T-helper 17 cell (primary cell): ENCODE measurements around the gene SPAM1. TPM values are rescaled to one million over a fixed set of nuclear protein-coding genes. Genes with fewer than 3 reads are reported as not detected.
"Not testable (repeated sequence)": the region's sequence is repeated elsewhere in the genome, so short reads cannot be mapped to it uniquely, and the experiment has no call there.

ENCODE experiments used
- ATAC-seq: fragments of 150-1000 bp; cut with Tn5 transposase; 2 replicates; pipeline ENCODE4 v1.10.0; 2021; ENCODE audit warnings: mild to moderate bottlenecking, moderate library complexity
- DNase-seq, 3 donors: peaks; one replicate each; pipeline versions ENCODE4 v3.0.0 to v3.0.0-alpha.2; 2020 to 2021
- H3K9me3 ChIP-seq: one replicate; pipeline ENCODE4 v1.7.0; 2013; ENCODE audit warnings: low read length, mild to moderate bottlenecking; ENCODE audit not compliant: control insufficient read depth, poor library complexity, severe bottlenecking
- H3K27ac Mint-ChIP-seq: one replicate; pipeline ENCODE4 v1.8.0; 2022; ENCODE audit warnings: mild to moderate bottlenecking, moderate library complexity, mixed read lengths
- H3K27me3 Mint-ChIP-seq: one replicate; pipeline ENCODE4 v1.8.0; 2022; ENCODE audit warnings: mixed read lengths
- H3K36me3 Mint-ChIP-seq: one replicate; pipeline ENCODE4 v1.8.0; 2022; ENCODE audit warnings: low read depth, mixed read lengths
- H3K4me1 Mint-ChIP-seq: one replicate; pipeline ENCODE4 v1.8.0; 2022; ENCODE audit warnings: mild to moderate bottlenecking, mixed read lengths
- H3K4me3 Mint-ChIP-seq: one replicate; pipeline ENCODE4 v1.8.0; 2022; ENCODE audit warnings: mild to moderate bottlenecking, moderate library complexity, mixed read lengths
- total RNA-seq, 4 donors: library from RNA in 2 of 4; stranded (reverse) in 2 of 4; gene quantifications; one replicate each; pipeline ENCODE4 v1.2.3 and lab custom pipeline; 2022 to 2026

The SPAM1 gene
- total RNA-seq, 2 donors from 2014 or later: not detected

DNA sequence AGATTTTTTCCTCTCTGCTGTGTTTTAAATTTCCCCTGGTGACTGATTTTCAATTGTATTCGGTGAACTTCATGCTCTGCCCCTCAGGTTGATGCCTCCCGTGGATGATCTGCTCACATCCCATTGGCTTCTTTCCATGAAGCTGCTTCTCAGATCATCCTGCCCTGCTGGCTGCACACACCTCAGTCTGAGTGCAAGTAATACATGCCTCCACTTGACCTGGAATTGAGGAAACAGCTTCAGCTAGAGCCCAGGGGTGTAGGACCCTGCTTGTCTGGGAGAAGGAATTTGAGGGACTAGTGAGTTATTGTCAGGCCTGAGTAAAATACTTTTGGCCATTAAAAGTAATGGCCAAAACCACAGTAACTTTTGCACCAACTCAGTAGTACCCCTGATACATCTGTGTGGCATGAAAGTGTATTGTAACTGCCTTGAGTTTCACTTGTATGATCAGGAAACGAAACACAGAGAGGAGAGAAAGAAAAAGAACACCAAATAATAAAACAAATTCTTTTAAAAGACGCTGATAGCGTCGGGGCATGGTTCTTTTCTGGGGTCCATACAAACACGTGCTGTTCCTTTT is 49.4 kb downstream of the SPAM1 start:
- Mint-ChIP-seq H3K36me3 (no peaks in the 10 kb centered on the region), H3K4me1 (no peaks in the 10 kb centered on the region), H3K27ac (no peak overlapping the region), H3K4me3 (no peak overlapping the region), H3K27me3 (no peaks in the 10 kb centered on the region)
- no peak for ATAC-seq
- no peaks in the 10 kb centered on the region for H3K9me3 ChIP-seq
- no peak for DNase-seq

DNA sequence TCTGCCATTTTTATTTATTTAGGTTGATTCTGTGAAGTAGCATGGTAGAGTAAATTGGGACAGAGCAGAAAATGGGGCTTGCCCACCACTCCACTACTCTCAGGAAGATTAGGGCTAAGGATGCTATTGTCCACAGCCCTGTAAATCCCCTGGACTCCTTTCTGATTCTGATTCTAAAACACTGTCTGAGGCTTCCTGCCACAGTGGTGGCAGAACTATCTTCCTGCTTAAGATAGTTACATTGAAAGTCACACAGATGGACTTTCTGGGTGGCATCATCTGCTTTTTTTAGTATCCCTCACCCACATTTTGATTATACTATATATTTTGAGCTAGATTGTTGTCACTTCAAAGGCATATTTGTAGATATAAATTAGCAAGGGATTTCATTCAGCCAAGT is 50.0 kb downstream of the SPAM1 start:
- Mint-ChIP-seq H3K4me1 (no peaks in the 10 kb centered on the region), H3K36me3 (no peaks in the 10 kb centered on the region), H3K4me3 (no peak overlapping the region), H3K27me3 (no peaks in the 10 kb centered on the region), H3K27ac (no peak overlapping the region)
- H3K9me3 ChIP-seq: no peaks in the 10 kb centered on the region
- DNase-seq (no peak), ATAC-seq (no peak)

DNA sequence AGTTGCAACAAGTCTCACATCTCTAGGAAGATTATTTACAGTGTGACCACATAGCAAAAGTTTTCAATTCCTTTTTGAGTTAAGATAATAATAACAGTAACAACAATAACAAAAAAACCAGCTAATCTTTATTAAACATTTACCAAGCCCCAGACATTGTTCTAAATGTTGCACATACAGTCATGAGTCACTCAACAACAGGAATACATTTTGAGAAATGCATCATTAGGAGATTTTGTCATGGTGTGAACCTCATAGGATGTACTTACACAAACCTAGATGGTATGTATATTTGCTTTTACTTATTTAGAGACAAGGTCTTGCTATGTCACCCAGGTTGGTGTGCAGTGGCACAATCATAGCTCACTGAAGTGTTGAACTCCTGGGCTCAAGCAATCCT is 52.0 kb downstream of the SPAM1 start:
- no peak overlapping the region for H3K27ac Mint-ChIP-seq
- no peak for ATAC-seq

DNA sequence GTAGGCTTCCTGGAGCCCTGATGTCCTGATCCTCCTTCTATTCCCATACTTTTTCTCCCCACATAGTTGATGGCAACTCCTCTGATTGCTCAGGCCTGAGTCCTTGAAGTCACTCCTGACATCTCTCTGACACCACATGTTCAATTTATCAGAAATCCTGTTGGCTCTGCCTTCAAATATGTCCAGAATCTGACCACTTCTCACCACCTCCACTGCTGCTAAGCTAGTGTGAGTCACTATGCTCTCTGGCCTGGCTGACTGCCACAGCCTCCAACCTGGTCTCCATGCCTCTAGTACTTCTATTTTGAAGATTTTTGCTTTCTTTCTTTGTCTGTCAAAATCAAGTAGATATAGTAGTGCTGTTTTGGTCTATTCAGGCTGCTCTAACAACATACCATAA is 54.8 kb downstream of the SPAM1 start:
- no peak for DNase-seq
- ATAC-seq: no peak
- Mint-ChIP-seq H3K4me1 (no peaks in the 10 kb centered on the region), H3K36me3 (no peaks in the 10 kb centered on the region), H3K4me3 (no peak overlapping the region), H3K27ac (no peak overlapping the region), H3K27me3 (no peaks in the 10 kb centered on the region)
- H3K9me3 ChIP-seq: no peaks in the 10 kb centered on the region

More for the DNA sequence above, 52.0 kb downstream of the SPAM1 start:
- Mint-ChIP-seq H3K4me1 (no peaks in the 10 kb centered on the region), H3K36me3 (no peaks in the 10 kb centered on the region), H3K27me3 (no peaks in the 10 kb centered on the region), H3K4me3 (no peak overlapping the region)
- no peaks in the 10 kb centered on the region for H3K9me3 ChIP-seq
- no peak for DNase-seq

DNA sequence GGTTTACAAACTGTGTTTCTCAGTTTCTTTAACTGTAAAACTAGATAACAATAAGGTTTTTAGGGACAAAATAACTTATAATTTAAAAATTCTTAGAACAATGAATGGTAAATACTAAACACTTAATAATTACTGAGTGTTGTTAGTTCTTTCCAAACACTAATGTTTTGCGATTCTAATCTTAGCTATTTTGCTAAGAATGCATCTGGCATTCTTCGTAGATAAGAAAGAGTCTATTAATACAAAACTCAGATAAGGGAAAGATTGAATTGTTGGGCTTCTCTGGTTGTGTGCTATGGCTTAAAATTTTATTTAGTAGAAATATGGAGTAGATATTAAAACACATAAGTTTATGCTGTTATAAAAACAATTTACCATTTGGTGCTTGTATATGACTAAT is 62.4 kb downstream of the SPAM1 start:
- no peaks in the 10 kb centered on the region for H3K4me1 Mint-ChIP-seq
- no peaks in the 10 kb centered on the region for H3K9me3 ChIP-seq
- no peak overlapping the region for H3K4me3 Mint-ChIP-seq
- peaks cover 5% of the 10 kb centered on the region for H3K27me3 Mint-ChIP-seq
- DNase-seq (no peak), ATAC-seq (no peak)
- no peaks in the 10 kb centered on the region for H3K36me3 Mint-ChIP-seq
- H3K27ac Mint-ChIP-seq: no peak overlapping the region

DNA sequence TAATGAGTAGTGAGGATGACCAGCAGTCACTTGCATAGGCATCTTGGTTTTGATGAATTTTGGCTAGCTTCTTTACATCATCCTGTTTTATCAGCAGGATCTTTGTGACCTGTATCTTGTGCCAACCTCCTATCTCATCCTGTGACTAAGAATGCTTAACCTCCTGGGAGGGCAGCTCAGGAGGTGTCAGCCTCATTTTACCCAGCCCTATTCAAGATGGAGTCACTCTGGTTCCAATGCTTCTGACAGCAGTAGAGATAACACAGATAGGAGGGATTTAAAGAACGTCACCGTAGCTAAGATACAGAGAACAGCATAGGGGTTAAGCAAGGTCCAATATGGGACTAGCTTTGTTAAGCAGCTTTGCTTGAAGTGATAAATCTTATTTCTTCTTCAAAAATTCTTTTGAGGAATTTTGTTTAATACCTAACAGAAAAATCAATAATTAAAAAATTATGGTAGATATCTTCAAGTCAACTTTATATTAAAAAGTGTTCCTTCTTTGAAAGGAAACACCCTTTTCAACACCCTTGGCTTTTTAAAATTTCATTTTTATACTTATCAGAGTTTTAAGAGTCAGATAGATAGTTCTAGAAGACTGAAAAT is 68.0 kb downstream of the SPAM1 start:
- ATAC-seq: no peak
- no peaks in the 10 kb centered on the region for H3K9me3 ChIP-seq
- no peaks in the 10 kb centered on the region for H3K4me1 Mint-ChIP-seq
- peaks cover 5% of the 10 kb centered on the region for H3K27me3 Mint-ChIP-seq
- no peaks in the 10 kb centered on the region for H3K36me3 Mint-ChIP-seq
- DNase-seq: no peak
- H3K27ac Mint-ChIP-seq: no peak overlapping the region
- no peak overlapping the region for H3K4me3 Mint-ChIP-seq

DNA sequence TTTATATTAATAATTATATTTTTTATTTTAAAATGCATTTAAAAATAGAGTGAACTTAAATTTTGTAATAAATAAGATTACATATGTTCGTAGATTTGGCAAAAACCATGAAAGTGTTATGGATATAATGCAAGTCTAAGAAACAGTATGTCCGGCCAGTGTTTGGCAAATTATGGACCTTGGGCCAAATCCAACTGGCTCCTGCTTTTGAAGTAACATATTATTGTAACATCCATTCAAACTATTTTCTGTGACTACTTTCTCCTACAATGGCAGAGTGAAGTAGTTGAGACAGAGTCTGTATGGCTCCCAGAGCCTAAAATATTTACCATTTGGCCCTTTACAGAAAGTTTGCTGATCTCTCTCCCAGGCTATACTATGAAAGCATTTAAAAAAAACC is 69.0 kb downstream of the SPAM1 start:
- Mint-ChIP-seq H3K27ac (no peak overlapping the region), H3K4me3 (no peak overlapping the region), H3K27me3 (peaks cover 5% of the 10 kb centered on the region), H3K4me1 (no peaks in the 10 kb centered on the region), H3K36me3 (no peaks in the 10 kb centered on the region)
- H3K9me3 ChIP-seq: no peaks in the 10 kb centered on the region
- DNase-seq (no peak), ATAC-seq (no peak)

DNA sequence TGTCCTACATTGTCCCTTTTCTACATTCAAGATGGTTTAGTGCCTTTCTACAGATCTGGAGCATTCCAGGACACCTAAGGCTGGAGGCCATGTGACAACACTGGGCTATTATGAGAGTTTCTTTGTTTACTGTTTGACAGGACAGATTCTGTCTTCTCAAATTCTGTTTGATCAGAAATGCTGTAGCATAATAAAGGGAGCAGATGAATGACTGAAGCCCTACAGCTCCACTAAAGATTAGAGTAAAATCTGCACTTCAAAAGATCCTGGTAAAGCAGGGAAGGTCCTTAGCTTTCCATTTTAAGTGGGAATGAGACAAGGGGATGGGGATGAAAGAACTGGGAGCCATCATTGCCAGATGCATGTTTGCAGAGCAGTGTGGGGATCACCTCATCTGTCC is 69.4 kb downstream of the SPAM1 start:
- DNase-seq (no peak), ATAC-seq (no peak)
- H3K27me3 Mint-ChIP-seq: peaks cover 5% of the 10 kb centered on the region
- no peaks in the 10 kb centered on the region for H3K4me1 Mint-ChIP-seq
- no peak overlapping the region for H3K27ac Mint-ChIP-seq
- H3K4me3 Mint-ChIP-seq: no peak overlapping the region
- H3K36me3 Mint-ChIP-seq: no peaks in the 10 kb centered on the region
- H3K9me3 ChIP-seq: no peaks in the 10 kb centered on the region

DNA sequence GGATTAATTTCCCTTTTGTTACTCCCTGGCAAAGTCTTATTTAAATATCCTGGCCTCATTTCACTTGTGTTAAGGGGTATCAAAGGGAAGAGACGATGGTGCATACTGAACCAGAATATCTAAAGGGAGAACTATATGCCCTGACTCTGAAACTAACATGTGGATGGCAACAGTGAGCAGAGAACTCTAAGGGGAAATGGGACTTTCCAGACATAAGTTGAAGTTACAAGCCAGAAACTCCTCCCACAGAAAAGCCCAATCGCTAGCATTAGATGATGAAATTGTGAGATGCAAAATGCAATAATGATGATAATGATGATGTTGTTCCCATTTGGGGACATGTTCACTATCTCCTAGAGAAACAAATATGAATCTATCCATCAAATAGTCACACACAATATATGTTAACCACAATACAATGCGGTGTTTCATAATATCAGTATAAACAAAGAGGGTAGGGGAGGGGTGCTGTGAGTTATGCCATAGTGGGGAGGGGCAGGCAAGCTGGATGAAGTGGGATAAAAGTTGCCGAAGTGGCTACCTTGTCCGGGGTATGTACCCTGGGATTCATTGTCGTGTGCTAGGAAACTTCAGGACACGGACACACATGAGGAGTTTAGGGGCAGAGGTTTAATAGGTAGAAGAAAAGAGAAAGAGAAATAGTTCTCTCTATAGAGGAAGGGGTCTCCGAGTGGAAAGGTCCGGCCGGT is 70.7 kb downstream of the SPAM1 start:
- DNase-seq (no peak), ATAC-seq (no peak)
- Mint-ChIP-seq H3K27ac (no peak overlapping the region), H3K4me1 (no peaks in the 10 kb centered on the region), H3K27me3 (peaks cover 5% of the 10 kb centered on the region), H3K36me3 (no peaks in the 10 kb centered on the region), H3K4me3 (no peak overlapping the region)
- no peaks in the 10 kb centered on the region for H3K9me3 ChIP-seq

DNA sequence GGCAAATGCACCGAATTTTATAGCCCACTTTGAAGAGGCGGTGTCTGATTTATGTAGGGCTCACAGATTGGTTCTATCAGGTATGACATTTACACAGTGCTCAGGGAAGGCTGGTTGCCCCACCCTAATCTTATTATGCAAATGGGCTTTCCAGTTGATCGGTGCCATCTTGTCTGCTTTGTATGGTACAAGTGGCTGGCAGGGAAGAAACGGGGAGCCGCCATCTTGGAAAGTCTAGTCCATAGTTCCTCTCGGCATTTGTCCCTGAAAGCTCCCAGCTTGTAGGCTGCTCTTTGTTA is 71.2 kb downstream of the SPAM1 start:
- DNase-seq (no peak), ATAC-seq (no peak)
- Mint-ChIP-seq H3K4me3 (no peak overlapping the region), H3K4me1 (no peaks in the 10 kb centered on the region), H3K27me3 (peaks cover 5% of the 10 kb centered on the region), H3K27ac (no peak overlapping the region), H3K36me3 (no peaks in the 10 kb centered on the region)
- H3K9me3 ChIP-seq: no peaks in the 10 kb centered on the region

DNA sequence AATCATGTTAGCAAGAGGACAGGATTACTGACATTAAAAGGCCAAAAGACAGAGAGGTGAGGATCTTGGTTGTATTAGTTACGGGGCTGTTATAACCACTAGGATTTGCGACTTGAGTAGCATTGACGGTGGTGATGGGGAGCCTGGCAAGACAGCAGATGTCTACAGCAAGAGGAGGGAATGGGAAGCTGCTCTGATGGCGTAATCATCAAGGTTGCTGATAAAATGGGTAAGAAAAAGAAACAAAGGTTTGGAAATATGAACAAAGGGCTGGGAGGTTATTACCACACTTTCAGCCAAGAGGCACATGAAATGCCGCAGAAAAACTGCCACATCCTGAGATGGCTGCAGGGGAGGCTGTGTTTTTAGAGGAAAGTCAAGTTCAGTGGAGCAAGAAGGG is 73.9 kb downstream of the SPAM1 start:
- Mint-ChIP-seq H3K4me1 (no peaks in the 10 kb centered on the region), H3K27ac (no peak overlapping the region), H3K4me3 (no peak overlapping the region), H3K27me3 (no peaks in the 10 kb centered on the region), H3K36me3 (no peaks in the 10 kb centered on the region)
- no peak for ATAC-seq
- DNase-seq: no peak
- H3K9me3 ChIP-seq: no peaks in the 10 kb centered on the region

DNA sequence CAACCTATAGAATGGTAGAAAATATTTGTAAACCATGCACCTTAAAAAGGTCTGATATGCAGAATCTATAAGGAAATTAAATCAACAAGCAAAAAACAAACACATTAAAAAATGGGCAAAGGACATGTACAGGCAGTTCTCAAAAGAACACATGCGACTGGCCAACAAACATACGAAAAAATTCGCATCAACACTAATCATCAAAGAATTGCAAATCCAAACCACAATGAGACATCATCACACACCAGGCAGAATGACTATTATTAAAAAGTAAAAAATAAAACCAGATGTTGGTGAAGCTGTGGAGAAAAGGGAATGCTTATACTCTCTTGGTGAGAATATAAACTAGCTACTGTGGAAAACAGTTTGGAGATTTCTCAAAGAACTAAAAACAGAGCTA is 74.7 kb downstream of the SPAM1 start:
- no peak for ATAC-seq
- H3K9me3 ChIP-seq: no peaks in the 10 kb centered on the region
- H3K4me1 Mint-ChIP-seq: no peaks in the 10 kb centered on the region

DNA sequence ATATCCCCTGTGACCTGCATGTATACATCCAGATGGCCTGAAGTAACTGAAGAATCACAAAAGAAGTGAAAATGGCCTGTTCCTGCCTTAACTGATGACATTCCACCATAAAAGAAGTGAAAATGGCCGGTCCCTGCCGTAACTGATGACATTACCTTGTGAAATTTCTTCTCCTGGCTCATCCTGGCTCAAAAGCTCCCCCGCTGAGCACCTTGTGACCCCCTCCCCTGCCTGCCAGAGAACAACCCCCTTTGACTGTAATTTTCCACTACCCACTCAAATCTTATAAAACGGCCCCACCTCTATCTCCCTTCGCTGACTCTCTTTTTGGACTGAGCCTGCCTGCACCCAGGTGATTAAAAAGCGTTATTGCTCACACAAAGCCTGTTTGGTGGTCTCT is 83.3 kb downstream of the SPAM1 start:
- H3K27me3 Mint-ChIP-seq, H3K27ac Mint-ChIP-seq, H3K4me1 Mint-ChIP-seq, ATAC-seq, H3K4me3 Mint-ChIP-seq, H3K36me3 Mint-ChIP-seq, H3K9me3 ChIP-seq, DNase-seq: not testable (repeated sequence)

More for the DNA sequence above, 74.7 kb downstream of the SPAM1 start:
- Mint-ChIP-seq H3K36me3 (no peaks in the 10 kb centered on the region), H3K27ac (no peak overlapping the region), H3K4me3 (no peak overlapping the region), H3K27me3 (no peaks in the 10 kb centered on the region)
- no peak for DNase-seq

DNA sequence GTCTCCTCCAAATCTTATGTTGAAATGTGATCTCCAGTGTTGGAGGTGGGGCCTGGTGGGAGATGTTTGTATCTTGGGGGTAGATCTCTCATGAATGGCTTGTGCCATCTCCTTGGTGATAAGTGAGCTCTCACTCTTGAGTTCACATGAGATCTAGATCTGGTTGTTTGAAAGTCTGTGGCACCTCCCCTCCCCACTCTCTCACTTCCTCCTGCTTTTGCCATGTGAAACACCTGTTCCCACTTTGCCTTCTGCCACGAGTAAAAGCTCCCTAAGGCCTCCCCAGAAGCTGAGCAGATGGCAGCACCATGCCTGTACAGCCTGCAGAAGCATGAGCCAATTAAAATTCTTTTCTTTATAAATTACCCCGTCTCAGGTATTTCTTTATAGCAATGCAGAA is 84.3 kb downstream of the SPAM1 start:
- no peak for DNase-seq
- H3K9me3 ChIP-seq: no peaks in the 10 kb centered on the region
- no peak for ATAC-seq
- Mint-ChIP-seq H3K4me3 (no peak overlapping the region), H3K27me3 (no peaks in the 10 kb centered on the region), H3K36me3 (no peaks in the 10 kb centered on the region), H3K27ac (no peak overlapping the region), H3K4me1 (no peaks in the 10 kb centered on the region)
